ENCODE data around the gene MAP3K7.

GRCh38 chr6:90541221-90541620 is 45.7 kb downstream of the MAP3K7 start:
- TF ChIP-seq FOXA1 (IDR thresholded peaks at IDR 0.05) (no peak), FOXA1 (CRISPR knock-in tag; IDR thresholded peaks at IDR 0.05) (no peak), FIP1L1 (IDR thresholded peaks at IDR 0.05; ENCODE audit: borderline replicate concordance, insufficient read depth, low read depth, low read length) (no peak), EZH2 (conservative IDR thresholded peaks at IDR 0.05; ENCODE audit: low read depth, low read length) (no peak), SIN3A (IDR thresholded peaks at IDR 0.05; ENCODE audit: borderline replicate concordance, low read depth, low read length) (no peak), ETV6 (CRISPR knock-in tag; conservative IDR thresholded peaks at IDR 0.05) (no peak), ASH2L (IDR thresholded peaks at IDR 0.05; ENCODE audit: insufficient read length, low read depth, low read length) (no peak), JUNB (CRISPR knock-in tag; IDR thresholded peaks at IDR 0.05; ENCODE audit: borderline replicate concordance) (no peak), ZHX2 (IDR thresholded peaks at IDR 0.05; ENCODE audit: low read depth) (no peak), ZHX2 (CRISPR knock-in tag; IDR thresholded peaks at IDR 0.05; ENCODE audit: borderline replicate concordance) (no peak), CREB1 (IDR thresholded peaks at IDR 0.05) (no peak), CREB1 (CRISPR knock-in tag; IDR thresholded peaks at IDR 0.05) (no peak), SRSF4 (IDR thresholded peaks at IDR 0.05; ENCODE audit: low read depth, low read length, poor library complexity, severe bottlenecking) (no peak)
- TF ChIP-seq, protein P1, sequence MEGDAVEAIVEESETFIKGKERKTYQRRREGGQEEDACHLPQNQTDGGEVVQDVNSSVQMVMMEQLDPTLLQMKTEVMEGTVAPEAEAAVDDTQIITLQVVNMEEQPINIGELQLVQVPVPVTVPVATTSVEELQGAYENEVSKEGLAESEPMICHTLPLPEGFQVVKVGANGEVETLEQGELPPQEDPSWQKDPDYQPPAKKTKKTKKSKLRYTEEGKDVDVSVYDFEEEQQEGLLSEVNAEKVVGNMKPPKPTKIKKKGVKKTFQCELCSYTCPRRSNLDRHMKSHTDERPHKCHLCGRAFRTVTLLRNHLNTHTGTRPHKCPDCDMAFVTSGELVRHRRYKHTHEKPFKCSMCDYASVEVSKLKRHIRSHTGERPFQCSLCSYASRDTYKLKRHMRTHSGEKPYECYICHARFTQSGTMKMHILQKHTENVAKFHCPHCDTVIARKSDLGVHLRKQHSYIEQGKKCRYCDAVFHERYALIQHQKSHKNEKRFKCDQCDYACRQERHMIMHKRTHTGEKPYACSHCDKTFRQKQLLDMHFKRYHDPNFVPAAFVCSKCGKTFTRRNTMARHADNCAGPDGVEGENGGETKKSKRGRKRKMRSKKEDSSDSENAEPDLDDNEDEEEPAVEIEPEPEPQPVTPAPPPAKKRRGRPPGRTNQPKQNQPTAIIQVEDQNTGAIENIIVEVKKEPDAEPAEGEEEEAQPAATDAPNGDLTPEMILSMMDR (CRISPR knock-in tag; IDR thresholded peaks at IDR 0.05) = no peak
- TF ChIP-seq, protein P2, sequence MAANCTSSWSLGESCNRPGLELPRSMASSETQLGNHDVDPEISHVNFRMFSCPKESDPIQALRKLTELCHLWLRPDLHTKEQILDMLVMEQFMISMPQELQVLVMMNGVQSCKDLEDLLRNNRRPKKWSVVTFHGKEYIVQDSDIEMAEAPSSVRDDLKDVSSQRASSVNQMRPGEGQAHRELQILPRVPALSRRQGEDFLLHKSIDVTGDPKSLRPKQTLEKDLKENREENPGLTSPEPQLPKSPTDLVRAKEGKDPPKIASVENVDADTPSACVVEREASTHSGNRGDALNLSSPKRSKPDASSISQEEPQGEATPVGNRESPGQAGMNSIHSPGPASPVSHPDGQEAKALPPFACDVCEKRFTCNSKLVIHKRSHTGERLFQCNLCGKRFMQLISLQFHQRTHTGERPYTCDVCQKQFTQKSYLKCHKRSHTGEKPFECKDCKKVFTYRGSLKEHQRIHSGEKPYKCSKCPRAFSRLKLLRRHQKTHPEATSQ (CRISPR knock-in tag; IDR thresholded peaks at IDR 0.05; ENCODE audit: borderline replicate concordance) = no peak
- TF ChIP-seq, protein P3, sequence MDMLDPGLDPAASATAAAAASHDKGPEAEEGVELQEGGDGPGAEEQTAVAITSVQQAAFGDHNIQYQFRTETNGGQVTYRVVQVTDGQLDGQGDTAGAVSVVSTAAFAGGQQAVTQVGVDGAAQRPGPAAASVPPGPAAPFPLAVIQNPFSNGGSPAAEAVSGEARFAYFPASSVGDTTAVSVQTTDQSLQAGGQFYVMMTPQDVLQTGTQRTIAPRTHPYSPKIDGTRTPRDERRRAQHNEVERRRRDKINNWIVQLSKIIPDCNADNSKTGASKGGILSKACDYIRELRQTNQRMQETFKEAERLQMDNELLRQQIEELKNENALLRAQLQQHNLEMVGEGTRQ (IDR thresholded peaks at IDR 0.05; ENCODE audit: low read depth, low read length) = no peak
- TF ChIP-seq, protein P3 (CRISPR knock-in tag; IDR thresholded peaks at IDR 0.05; ENCODE audit: borderline replicate concordance) = no peak
